MV-4-11 (cell line): ENCODE results near the gene BCAS3.
A peak's percentile ranks its signal among the peaks of the same experiment; 100 is the strongest.
"Not testable (repeated sequence)": the region's sequence is repeated elsewhere in the genome, so short reads cannot be mapped to it uniquely, and the experiment has no call there.

ENCODE experiments used
- DNase-seq: peaks from one replicate; lab custom pipeline; 2025; lab: John Stamatoyannopoulos, UW

The BCAS3 gene

DNA sequence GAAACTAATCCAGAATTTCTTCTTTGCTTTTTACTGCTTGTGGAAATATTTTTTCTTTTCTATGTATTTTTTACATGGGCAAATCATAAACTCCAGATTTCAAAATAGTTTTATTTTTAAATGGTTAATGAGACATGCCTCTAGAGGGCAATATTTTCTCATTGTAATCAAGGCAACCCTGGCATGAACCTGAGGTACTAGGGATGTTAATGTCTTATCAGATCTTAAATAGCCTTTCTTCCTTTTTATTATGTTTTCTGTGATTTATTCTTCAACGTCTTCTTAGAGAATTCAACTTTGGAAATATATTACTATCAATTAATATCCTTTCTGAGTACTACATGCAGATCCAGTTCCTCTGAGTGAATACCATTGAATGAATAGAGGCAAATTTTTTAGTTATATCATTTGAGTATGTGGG lies 324.7 kb downstream of the BCAS3 start:
- peak; percentile 41 for DNase-seq

DNA sequence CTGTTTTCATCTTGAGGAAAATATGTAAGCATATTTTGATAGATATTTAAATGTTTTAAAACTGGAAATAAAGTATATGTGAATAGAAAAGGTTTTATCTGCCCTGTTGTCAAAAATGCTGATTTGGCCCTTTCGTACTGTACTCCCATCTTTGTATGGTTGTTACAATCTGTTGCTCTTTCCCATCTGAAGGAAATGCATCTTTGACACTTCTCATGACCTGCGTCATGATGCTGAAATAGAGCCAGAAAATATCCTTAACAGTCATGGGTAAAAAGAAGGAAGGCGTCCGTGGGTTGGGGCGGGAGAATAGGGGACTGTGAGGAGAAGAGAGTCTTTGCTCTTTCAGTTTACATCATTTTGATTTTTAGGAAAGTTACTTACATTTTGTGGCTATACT lies 327.7 kb downstream of the BCAS3 start:
- no peak for DNase-seq

DNA sequence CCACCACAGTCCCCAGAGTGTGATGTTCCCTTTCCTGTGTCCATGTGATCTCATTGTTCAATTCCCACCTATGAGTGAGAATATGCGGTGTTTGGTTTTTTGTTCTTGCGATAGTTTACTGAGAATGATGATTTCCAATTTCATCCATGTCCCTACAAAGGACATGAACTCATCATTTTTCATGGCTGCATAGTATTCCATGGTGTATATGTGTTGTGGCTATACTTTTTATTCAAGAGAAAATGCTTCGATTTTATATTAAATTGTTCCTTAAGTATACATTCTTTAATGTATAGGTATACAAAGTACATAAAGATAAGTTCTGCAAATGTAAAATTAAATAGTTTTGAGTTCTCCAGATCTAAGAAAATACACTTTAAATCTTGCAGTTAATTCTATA lies 328.3 kb downstream of the BCAS3 start:
- DNase-seq = not testable (repeated sequence)

DNA sequence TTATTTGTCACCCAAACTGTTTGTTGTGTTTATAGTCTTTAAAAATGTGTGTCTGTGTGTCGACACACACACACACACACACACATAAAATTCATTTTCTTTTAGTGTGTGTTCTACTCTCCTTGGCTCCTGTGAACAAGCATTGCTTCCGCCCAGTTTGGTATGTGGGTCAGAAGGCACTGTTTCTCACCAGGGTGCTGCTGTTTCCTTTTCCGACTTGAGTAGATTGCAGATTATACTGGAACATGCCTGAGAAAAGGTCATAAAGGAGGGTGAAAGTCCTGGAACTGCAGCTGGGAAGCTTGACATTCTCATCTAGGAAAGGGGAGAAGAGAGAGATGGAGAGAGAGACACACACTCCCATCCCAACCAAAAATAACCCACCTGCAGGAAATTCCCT lies 330.3 kb downstream of the BCAS3 start:
- DNase-seq = no peak

DNA sequence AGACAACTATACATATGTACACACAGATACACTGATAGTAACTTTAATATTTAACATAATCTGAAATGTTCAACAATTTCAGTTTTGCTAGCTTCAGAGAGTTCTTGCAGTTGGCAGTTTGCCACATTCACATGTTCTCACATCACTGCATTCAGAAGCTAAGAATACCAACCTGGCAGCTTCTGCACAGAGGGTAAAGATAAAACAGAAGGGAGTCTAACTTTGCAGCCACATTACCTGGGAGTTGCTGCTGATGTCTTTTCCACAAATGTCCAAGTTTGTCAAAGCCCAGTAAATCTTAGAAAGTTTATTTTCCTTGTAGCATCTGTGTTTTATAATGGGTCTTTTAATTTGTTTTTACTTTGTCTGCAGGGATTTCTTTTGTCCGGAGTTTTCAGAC lies 332.0 kb downstream of the BCAS3 start:
- no peak for DNase-seq

DNA sequence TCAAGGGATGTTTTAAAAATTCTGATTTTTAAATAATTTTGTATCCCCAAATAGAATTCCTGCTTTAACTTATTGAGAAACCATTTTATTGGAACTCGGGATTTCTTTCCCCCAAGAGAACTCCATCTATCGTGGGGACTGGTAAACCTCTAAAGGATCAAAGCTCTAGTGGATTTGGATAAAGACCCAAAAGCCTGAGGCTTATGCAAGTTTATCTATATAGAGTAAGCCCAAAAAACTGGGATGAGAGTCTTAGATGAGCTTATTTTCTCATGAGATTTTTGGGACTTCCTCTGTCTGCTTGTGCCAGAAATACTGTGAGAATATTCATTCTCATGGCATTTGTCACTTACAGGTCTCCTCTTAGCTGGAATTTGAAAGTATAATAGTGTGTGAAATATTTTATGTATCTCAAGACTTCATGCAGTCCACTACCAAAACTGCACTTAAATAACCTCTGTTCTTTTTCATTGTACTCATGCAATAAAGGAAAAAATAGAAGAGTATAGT lies 333.1 kb downstream of the BCAS3 start:
- no peak for DNase-seq

DNA sequence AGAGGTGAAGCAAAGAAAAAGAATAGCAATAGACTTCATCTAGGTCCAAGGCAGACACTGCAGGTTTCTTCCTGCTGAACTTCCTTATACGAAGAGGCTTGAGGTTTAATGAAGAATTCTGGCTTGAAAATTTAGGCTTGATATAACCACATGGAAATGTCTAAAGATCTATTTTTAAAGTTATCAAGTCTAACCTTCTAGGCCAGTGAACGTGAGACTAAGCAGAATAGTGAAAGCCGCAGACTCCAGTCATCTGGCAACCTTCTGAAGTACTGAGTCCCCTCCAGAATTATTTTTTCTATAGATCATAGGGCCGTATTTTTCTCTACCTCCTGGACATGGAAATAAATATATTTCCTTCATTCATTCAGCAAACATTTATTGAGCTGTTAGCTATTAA lies 333.6 kb downstream of the BCAS3 start:
- DNase-seq = no peak

DNA sequence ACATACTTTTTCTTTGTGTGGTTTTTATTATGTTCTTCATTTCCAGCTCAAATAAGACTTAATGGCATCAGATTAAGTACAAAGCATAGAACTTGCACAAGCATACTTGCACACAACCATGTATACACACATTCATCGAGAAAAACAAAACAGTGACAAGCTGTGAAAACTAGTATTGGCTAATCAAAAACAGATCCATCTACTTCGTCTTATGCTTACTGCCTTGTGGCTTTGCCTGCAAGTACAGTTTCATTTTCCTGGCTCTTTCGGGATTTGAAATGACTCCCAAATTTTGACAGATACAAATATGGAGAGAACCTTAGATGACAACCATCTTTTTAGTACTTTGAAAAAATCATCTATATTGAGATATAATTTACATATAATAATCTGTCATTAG lies 338.3 kb downstream of the BCAS3 start:
- DNase-seq = no peak

DNA sequence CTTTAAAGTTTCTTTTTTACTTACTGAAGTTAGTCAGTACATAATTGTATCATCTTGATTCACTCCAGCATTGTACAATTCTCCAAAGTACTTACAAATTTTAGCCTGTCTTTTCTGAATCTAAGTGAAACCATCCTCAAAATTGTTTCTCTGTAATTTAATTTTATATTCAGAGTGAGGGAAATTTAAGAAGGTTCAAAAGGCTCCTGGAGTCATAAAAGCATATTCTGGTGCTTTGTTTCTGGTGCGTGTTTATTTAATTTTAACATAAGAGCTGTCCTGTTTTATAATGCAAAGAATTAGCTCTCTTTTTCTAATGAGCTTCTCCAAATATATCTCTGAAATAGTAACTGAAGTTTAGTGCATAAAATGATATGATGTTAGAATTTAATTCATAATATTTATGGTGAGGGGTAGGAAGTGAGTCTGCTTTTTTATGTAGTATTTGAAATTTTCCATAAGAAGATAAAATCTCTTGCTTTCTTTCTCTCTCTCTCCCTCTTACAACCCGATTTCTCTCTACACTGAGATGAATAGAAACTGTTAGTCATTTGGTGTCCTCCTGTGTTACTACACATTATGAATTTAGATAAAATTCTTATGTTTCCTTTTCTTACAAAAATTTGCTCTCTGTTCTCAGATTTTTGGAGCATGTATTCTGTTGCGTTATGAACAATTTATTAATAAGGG lies 339.8 kb downstream of the BCAS3 start:
- DNase-seq = no peak

DNA sequence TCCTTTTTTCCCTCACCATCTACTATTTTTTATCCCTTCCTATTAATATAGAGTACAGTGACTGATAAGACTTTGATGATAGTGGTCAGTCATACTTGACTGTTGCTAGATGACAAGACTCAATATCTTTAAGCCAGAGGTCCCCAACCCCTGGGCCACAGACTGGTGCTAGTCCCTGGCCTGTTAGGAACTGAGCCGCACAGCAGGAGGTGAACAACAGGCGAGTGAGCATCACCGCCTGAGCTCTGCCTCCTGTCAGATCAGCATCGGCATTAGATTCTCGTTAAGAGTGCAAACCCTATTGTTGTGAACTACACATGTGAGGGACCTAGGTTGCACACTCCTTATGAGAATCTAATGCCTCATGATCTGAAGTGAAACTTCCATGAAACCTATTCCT lies 341.3 kb downstream of the BCAS3 start:
- no peak for DNase-seq

DNA sequence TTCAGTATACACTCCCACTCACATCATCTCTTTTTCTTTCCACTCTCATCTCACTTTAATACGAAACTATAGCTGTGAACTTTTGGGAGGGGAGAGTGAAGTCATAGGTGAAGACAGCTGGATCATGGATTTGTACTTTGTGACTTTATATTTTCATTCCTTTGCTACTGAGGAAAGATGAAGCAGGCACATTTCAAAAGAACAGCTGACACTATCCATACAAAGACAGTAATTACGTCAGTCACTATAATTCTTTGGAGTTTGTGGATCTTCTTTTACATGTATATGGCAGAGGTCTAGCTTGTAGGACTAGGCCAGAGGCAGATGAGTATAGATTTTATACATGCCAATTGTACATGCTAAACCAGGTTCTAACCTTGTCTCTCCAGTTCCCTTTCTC lies 346.3 kb downstream of the BCAS3 start:
- no peak for DNase-seq

DNA sequence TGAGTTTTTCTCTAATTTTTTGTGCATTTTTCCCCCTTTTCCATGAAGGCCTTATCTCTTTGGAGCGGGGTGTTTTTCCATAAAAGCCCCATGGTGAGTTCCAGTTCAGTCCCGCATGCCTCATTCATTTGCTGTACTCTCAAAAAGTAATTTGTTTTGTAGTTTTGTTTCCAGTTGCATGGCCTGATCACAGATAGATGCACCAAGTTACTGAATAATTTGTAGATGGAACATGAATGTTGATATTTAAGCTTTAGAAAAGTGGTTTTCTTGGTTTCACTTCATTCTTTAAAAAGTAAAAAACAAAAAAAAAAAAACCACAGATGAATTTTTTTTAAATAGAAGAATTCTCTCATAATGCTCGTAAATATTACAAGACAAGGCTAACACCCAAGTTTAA lies 349.2 kb downstream of the BCAS3 start:
- DNase-seq = no peak

DNA sequence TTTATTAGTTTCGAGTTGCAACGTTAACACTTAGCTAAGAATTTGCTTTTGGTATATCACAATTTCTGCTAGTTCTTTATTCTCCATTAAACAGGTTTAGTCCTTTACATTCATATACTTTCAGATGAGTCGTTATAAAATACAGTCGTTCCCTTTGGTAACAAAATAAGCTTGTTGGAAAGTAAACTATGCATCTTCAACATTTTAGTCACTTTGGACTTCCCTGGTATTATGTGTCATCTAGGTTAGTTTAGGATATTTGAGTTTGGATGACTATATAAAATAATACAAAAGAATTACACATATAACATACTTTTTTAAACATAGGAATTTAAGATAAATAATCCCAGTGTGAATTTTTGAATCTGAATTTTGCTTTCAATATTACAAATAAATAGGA lies 351.5 kb downstream of the BCAS3 start:
- no peak for DNase-seq

DNA sequence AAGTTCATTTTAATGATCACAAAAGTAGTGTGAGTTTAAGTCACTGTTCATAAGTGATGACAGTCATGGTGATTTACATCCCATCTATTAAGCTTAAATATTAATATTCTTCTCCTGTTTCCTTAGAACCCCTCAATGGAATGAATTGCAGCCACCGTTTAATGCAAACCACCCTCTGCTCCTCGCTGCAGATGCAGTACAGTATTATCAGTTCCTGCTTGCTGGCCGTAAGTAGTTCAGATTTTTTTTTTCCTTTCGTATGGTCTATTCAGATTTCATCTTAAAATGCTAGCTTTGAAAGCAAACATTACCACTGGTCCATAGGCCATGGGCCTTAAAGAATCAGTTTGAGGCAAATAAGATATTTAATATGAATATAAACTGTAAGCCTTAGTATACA lies 363.0 kb downstream of the BCAS3 start:
- no peak for DNase-seq

DNA sequence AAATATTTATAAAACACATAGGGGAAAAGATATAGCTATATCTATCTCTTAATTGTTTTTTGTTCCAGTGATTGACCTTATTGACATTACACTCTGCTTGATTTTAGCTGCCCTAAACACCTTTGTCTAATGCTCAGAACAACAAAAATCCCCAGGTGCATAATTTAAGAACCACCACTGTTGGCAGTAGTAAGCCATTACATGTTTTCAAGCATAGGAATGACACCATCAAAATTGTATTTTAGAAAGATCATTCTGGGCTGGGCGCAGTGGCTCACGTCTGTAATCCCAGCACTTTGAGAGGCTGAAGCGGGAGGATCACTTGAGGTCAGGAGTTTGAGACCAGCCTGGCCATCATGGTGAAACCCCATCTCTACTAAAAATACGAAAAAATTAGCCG lies 364.7 kb downstream of the BCAS3 start:
- DNase-seq = not testable (repeated sequence)

DNA sequence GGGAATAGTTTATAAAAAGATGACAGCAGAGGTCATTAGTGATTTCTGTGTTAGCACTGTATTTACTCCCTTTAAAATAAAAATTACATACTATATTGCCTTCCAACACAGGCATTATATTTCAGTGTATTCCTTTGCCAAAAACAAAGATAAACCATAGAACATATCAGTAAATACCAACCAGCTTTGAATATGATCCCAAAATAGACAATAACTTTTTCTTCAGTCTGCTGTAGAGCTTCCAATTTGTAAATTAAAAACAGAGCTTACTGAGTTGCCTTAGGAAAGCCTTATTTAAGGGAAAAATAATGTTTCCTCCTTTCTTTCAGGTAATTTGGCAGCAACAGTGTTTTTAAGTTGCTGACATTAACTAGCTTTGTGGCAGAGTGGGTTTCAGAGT lies 369.9 kb downstream of the BCAS3 start:
- no peak for DNase-seq

DNA sequence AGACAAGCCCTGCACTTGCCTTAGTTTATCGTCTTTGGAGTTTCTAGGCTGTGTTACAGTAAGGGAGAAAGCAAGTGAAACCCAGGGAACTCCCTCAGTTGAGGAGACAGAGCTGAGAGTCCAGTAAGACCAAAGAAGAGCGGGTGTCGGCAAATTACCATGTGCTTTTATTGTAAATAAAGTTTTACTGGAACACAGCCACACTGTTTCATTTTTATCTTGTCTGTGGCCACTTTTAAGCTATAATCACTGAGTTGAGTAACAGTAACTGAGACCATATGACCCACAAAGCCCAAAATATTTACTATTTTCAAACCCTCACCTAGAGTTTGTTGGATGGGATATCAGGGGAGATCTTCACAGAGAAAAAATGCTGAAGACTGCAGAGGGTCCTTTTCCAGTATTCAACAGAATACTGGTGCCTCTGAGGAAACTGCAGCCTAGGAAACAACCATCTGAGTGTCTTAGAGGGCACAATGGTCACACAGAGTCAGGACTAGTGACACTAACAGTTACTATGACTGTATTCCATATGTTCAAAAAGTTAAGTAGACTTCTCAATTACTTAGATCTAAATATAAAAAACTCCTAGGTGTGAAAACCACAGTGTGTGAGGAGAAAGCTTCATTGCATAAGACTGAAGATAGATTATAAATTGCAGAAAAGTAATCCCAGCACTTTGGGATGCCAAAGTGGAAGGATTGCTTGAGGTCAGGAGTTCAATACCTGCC lies 370.9 kb downstream of the BCAS3 start:
- DNase-seq = no peak

DNA sequence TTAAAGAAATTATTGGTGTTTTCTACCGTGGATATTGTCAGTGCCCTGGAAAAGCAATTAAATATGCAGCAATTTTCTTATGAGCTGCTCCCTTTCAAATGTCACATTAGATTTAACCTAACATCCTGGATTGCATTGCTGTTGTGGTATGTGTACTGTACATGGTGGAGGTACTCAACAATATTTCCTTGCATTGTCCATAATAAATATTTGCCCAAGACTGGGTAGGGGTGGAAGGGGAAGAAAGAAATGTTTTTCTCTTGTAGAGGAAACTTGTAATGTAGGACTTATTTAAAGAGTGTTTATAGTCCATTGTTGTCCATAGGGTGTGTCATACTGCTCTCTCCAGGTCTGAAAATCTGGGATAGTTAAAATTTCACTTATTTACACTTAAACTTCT lies 375.8 kb downstream of the BCAS3 start:
- no peak for DNase-seq

DNA sequence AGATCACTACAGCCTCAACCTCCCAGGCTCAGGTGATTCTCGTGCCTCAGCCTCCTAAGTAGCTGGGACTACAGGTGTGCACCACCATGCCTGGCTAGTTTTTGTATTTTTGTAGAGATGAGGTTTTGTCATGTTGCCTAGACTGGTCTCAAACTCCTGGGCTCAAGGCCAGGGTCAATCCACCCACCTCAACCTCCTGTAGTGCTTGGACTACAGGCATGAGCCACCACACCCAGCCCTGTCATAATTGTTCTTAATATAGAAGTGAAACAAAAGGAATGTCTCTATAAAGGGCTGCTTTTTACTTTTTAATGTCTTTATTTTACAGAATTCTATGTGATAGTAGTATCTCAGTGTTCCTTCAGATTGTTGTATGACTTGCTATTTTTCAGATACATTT lies 376.8 kb downstream of the BCAS3 start:
- DNase-seq = no peak

DNA sequence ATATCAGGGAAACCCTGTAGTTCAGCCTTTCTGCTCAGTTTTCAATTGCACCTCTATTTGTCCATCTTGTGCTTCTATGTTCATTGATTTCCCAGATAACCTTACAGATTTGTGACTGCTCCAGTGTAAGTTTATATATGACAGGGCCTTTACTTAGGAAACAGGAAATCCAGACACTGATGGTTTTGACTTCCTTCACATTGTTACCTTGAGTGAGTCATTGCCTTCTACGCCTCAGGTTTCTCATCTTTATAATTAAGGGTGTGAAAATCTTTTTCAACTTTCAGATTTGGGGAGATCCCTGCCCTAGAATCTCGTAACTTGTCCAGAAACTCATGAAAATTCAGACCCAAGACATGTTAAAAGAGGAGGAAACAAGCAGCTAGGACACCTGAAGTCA lies 379.6 kb downstream of the BCAS3 start:
- DNase-seq = no peak

DNA sequence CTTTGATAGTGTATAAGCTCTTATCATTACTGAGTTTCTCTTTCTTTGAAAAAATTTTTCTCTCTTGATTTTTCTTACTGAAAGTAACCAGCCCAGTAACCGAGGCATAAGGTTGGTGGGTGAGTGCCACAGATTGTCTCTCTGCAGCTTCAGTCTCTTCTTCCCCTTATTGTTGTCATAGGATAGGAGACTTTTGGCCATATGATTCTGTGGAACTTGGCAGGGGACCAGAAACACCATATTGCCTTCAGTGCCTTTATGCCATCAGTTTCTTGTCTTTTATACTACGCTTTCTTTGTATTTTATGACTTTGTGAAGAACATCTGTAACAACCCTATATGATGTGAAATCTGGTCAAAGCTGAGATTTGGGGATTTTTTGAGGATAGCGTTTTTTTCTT lies 380.4 kb downstream of the BCAS3 start:
- no peak for DNase-seq

DNA sequence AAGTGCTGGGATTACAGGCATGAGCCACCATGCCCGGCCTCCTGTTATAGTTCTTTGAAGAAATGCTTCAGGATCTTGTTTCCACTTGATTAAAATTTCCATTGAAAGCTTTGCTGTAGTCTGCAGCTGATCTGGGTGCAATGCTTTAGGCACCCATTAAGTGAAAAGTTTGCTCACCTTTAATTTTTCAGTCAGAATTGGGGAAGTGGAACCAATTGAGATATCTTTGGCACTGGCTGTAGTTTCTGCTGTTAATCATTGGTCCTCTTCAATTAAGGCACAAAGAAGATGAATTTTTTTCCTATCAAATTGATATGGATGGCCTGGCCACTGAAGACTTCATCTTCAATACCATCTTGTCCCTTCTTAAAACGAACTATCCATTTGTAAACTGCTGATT lies 385.9 kb downstream of the BCAS3 start:
- DNase-seq = no peak

DNA sequence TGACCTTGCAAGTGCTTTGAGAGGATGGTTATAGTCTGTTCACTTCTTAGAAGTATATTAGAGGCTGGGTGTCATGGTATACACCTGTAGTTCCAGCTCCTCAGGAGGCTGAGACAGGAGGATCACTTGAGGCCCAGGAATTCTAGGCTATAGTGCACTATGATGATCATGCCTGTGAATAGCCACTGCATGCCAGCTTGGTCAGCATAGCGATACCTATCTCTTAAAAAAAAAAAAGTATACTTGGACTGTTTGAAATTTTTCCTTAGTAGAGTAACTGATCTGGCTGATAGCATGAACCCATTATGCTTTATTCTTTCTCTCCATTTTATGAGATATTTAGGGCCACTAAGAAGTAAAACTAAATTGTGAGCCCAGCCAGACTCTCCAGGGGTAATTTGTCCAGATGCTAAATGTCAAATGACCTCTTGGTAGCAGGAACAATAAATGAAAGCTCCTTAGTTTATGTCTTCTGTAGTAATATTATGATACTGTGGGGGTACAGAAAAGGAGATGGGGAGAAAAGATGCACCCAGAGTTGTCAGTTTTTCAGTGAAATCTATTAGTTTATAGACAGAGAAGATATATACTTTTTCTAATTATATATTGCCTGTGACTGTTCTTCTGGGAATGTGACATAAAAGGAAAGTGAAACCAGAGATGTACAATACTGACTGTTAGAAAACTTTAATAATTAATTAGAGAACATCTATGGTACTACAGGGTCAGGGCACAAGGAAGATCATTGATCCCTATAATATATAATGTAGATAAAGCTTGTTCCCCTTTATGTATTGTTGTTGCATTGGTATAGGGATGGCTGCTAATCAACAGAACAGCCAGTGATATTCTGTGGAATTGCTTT lies 386.7 kb downstream of the BCAS3 start:
- no peak for DNase-seq
